Loucy (cell line): Measurements from ENCODE around the gene COG4.

Experiments used
- CTCF ChIP-seq: fragments of 200-600 bp; sonication (generic); conservative IDR thresholded peaks from 2 replicates; pipeline ENCODE4 v1.5.1; 2014; ENCODE audit warnings: mild to moderate bottlenecking, antibody characterized with exemption, low read length
- EZH2phosphoT487 ChIP-seq: fragments of 200-600 bp; IDR thresholded peaks from 2 replicates; pipeline ENCODE4 v1.6.1; 2018; ENCODE audit warnings: antibody characterized with exemption, mild to moderate bottlenecking, moderate library complexity, borderline replicate concordance

- TF ChIP-seq CTCF (no peak), EZH2phosphoT487 (no peak)
Measured at GRCh38 chr16:70484867-70485266, 38.5 kb downstream of the COG4 start.
